ENCODE data around the gene ST3GAL3.

DNA sequence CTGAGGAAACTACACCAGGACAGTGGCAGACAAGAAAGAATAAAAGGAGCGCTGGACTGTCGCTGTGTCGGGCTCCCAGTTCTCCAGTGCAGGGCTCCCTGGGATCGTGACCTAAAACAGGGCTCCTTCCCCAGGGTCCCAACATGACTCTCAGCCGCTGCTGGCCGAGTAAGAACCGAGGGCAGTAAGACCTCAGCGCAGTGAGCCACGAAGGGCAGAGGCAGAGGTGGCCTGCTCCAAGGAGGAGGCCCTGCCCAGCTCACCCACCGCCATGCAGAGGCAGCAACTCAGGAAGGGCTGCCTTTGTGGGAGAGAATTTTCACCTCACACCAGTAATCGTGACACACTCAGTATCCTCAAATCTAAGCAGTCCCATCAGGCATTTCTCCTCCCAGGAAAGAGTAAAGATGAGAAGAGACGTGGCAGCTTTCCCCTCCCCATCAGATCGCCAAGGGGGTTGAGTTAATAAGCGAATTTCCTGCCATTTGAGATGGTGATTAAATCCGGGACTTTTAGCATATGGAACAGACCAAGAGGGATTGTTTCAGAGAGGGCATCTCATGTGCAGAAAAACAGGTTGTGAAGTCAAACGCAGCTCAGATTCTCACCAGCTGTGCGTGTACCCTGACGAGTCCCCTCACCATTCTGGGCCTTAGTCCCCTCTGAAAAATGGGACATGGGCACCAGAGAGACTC lies 206.5 kb downstream of the ST3GAL3 start:
- TF ChIP-seq POLR2AphosphoS5 (IDR thresholded peaks at IDR 0.05) (no peak), POLR2A (IDR thresholded peaks at IDR 0.05) (no peak)
- TF ChIP-seq, protein P1, sequence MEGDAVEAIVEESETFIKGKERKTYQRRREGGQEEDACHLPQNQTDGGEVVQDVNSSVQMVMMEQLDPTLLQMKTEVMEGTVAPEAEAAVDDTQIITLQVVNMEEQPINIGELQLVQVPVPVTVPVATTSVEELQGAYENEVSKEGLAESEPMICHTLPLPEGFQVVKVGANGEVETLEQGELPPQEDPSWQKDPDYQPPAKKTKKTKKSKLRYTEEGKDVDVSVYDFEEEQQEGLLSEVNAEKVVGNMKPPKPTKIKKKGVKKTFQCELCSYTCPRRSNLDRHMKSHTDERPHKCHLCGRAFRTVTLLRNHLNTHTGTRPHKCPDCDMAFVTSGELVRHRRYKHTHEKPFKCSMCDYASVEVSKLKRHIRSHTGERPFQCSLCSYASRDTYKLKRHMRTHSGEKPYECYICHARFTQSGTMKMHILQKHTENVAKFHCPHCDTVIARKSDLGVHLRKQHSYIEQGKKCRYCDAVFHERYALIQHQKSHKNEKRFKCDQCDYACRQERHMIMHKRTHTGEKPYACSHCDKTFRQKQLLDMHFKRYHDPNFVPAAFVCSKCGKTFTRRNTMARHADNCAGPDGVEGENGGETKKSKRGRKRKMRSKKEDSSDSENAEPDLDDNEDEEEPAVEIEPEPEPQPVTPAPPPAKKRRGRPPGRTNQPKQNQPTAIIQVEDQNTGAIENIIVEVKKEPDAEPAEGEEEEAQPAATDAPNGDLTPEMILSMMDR (IDR thresholded peaks at IDR 0.05): no peak

Data from prostate gland (tissue), 2 donors.